ENCODE results near the gene ABHD2. TPM values are rescaled to one million over a fixed set of nuclear protein-coding genes. Genes with fewer than 3 reads are reported as not detected.

The ABHD2 gene
- total and polyA plus RNA-seq, 9 of the 15 experiments (the other 6 are each of a cell fraction or from before 2014, with no cell fraction given) = 16.9 to 99.8 (median 47.5) TPM

DNA sequence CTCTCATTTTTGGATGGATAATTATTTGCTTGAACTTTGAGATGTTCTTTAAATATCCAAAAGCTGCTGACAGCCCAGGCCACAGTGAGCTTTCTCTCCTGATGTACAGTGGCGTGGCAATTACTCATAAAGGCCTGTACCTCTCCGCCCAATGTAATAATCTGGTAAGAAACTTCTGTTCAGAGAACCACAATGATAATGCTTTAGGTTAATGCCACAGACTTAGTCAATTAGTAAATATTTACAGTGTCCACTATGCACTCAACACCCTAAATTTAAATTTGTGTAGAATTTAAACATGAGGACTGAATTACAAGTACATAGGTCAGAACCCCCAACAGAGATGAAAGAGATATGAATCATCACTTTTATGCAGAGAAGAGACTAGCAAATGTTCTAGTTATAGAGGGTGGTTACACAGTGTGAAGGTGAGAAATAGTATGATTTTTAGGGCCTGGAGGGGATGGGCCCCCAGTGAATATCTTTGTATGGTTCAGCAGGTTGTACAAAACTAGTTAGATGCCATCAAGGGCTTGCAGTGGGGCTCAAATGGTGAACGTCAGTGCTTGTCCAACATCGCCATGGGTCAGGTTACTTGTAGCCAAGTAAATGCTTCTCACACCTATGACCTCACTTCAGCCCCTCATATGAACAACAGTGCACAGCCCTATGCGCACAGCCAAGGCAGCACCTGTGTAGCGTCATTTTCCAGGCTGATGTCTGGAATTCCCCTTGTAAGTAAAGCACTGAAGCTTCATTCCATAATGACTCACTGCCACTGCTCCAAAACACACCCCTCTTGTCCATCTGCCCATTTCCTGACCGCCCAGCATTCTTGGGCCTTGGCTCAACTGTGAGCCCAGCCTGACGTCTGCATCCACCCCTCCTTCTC, 13.3 kb downstream of the ABHD2 start:
- in situ Hi-C loops (cut with MboI) = no loop called here
- ATAC-seq = no peak
- Histone ChIP-seq H3K27me3 (ENCODE audit: control insufficient read depth in 2 of 2, insufficient read depth in 2 of 2, low read length in 2 of 2) (no peaks in the 10 kb centered on the region), H3K9ac (ENCODE audit: insufficient read depth in 1 of 2, low read depth in 2 of 2, low read length in 2 of 2) (no peak overlapping the region), H3K36me3 (ENCODE audit: control insufficient read depth, insufficient read depth, low read length) (peaks cover 74% of the 10 kb centered on the region), H3K9me1 (ENCODE audit: control insufficient read depth, insufficient read depth, low read length) (no peaks in the 10 kb centered on the region), H3K27ac (ENCODE audit: extremely low read depth, low read depth, low read length) (no peak overlapping the region; the same call in 2 of the 3 replicates), H4K20me1 (replicated peaks; ENCODE audit: control insufficient read depth, insufficient read depth, low read length) (peaks cover 11% of the 10 kb centered on the region; the same call in 1 of the 2 replicates), H3K4me1 (replicated peaks in 1 of 2; ENCODE audit: control insufficient read depth in 2 of 2, insufficient read depth in 2 of 2, low read length in 2 of 2) (peaks cover 0 to 15% of the 10 kb centered on the region in 2 experiments; a peak in 4 of 5 replicates), H2AFZ (ENCODE audit: low read depth, low read length) (no peak overlapping the region), H3K9me3 (replicated peaks; ENCODE audit: control insufficient read depth, insufficient read depth, low read depth, low read length) (no peaks in the 10 kb centered on the region), H3K79me2 (ENCODE audit: control insufficient read depth, insufficient read depth, low read length) (peaks cover 93% of the 10 kb centered on the region), H3K4me2 (ENCODE audit: insufficient read depth, low read length) (no peak overlapping the region), H3K4me3 (no peak overlapping the region)
- POLR2A ChIA-PET = interaction anchor here (10.0 kb wide), 1 partner anchor 13 kb away, joined by 62 read pairs; the partner anchor contains the start of gene ABHD2
- no peak for FAIRE-seq
- no peak for DNase-seq (ENCODE audit: extremely low read depth in 1 of 4, low spot score in 3 of 4)
- CTCF ChIA-PET (ENCODE audit: low intra/inter-chr PET ratio) = no interaction called here
- no TSS peak for BruUV-seq (replicated peaks)
- intact Hi-C loops (cut with micrococcal nuclease) = no loop called here
- 83% methylated on average over 8 of the region's 8 CpGs for WGBS (ENCODE audit: insufficient coverage, low coverage, missing lambda C conversion rate)
- TF ChIP-seq, protein P1, sequence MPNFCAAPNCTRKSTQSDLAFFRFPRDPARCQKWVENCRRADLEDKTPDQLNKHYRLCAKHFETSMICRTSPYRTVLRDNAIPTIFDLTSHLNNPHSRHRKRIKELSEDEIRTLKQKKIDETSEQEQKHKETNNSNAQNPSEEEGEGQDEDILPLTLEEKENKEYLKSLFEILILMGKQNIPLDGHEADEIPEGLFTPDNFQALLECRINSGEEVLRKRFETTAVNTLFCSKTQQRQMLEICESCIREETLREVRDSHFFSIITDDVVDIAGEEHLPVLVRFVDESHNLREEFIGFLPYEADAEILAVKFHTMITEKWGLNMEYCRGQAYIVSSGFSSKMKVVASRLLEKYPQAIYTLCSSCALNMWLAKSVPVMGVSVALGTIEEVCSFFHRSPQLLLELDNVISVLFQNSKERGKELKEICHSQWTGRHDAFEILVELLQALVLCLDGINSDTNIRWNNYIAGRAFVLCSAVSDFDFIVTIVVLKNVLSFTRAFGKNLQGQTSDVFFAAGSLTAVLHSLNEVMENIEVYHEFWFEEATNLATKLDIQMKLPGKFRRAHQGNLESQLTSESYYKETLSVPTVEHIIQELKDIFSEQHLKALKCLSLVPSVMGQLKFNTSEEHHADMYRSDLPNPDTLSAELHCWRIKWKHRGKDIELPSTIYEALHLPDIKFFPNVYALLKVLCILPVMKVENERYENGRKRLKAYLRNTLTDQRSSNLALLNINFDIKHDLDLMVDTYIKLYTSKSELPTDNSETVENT (CRISPR knock-in tag; IDR thresholded peaks at IDR 0.05) = no peak
- TF ChIP-seq HOXB6 (CRISPR knock-in tag; IDR thresholded peaks at IDR 0.05; ENCODE audit: borderline replicate concordance) (no peak), SRSF9 (IDR thresholded peaks at IDR 0.05; ENCODE audit: borderline replicate concordance, low read depth, low read length) (no peak), FOSL1 (tag; conservative IDR thresholded peaks at IDR 0.05) (peak; percentile 31; the same call in 1 of the 2 replicates), POU5F1 (IDR thresholded peaks at IDR 0.05; ENCODE audit: borderline replicate concordance, low read depth, low read length, partially characterized antibody) (no peak), NFE2 (IDR thresholded peaks at IDR 0.05; ENCODE audit: low read depth) (0 out of 2 replicates have a peak, but pooled peaks have one; percentile 6)
